GM12873 (cell line): ENCODE results near the gene PRLH.

Experiments used
- TF ChIP-seq, protein P1 (sequence below): IDR thresholded peaks from 2 replicates; pipeline ENCODE4 v1.5.1; 2012; ENCODE audit warnings: low read depth, mild to moderate bottlenecking, moderate library complexity, low read length, control low read depth; ENCODE audit not compliant: insufficient read depth; ENCODE audit errors: missing control alignments

Gene PRLH

DNA sequence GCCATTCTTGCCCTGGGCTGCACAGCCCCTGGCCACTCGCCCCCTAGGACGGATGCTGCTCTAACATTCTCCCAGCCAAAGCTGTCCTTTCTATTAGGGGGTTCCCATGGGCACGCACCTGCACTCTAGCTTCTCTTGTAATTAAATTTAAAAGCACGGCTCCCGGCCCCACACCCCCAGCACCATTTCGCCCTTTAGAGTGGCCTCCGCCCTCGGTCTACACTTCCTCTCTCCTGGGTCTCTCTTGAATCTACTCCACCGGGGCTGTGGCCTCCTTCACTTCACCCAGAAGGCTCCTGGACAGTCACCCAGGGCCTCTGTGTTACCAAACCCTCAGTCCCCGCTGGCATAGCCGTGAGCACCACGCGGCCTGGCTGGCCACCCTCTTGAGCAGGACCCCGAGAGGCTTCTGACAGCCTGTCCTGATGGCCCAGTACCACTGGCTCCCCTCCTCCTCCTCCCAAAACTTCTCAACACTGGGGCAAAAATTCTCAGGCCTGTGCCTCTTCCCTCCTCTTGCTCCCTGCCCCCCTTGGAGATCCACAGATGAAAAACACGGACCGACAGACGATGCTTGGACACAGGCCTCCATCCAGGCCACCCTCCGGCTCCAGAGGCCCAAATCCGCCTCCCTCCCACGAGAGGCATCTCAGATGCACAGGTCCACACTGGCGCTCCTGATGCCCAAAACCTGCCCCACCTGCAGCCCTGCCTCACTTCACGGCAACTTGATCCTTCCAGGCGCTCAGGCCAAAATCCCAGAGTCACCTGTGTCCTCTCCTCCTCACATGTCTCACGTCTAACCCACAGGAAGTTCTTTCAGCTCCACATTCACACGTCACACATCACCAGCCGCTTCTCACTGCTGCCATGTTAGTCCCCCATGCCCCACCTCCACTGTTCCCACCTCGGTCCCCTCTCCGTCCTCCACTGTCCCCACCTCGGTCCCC is 31.1 kb downstream of the PRLH start:
- TF ChIP-seq, protein P1, sequence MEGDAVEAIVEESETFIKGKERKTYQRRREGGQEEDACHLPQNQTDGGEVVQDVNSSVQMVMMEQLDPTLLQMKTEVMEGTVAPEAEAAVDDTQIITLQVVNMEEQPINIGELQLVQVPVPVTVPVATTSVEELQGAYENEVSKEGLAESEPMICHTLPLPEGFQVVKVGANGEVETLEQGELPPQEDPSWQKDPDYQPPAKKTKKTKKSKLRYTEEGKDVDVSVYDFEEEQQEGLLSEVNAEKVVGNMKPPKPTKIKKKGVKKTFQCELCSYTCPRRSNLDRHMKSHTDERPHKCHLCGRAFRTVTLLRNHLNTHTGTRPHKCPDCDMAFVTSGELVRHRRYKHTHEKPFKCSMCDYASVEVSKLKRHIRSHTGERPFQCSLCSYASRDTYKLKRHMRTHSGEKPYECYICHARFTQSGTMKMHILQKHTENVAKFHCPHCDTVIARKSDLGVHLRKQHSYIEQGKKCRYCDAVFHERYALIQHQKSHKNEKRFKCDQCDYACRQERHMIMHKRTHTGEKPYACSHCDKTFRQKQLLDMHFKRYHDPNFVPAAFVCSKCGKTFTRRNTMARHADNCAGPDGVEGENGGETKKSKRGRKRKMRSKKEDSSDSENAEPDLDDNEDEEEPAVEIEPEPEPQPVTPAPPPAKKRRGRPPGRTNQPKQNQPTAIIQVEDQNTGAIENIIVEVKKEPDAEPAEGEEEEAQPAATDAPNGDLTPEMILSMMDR: no peak

DNA sequence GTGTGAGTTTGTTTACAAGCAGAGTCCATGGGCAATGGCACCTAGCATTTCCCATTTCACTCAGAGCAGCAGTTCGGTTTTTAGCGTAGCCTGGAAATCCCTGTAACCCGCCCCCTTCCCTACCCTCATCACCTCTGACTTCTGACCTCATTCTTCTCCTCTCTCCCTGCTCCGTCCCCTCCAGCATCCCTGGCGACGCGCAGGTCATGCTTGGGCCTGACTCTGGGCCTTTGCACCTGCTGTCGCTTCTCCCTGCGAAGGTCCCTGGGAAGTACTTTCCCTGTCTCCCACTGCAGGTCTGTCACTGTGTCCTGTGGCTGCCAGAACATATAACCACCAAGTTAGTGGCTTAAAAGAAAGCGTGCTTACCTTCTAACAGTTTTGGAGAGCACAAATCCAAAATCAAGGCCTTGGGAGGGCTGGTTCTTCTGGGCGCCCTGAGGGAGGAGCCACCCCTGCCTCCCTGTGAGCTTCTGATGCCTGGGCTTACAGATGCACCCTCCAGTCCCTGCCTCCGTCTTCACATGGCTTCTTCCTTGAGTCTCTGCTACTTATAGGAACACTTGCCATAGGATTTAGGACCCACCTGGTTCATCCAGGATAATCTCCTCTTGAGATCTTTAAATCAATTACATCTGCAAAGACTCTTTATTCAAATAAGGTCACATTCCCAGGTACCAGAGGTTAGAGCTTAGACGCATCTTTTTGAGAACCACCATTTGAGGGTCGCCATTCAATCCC is 32.3 kb downstream of the PRLH start:
- TF ChIP-seq, protein P1: no peak

DNA sequence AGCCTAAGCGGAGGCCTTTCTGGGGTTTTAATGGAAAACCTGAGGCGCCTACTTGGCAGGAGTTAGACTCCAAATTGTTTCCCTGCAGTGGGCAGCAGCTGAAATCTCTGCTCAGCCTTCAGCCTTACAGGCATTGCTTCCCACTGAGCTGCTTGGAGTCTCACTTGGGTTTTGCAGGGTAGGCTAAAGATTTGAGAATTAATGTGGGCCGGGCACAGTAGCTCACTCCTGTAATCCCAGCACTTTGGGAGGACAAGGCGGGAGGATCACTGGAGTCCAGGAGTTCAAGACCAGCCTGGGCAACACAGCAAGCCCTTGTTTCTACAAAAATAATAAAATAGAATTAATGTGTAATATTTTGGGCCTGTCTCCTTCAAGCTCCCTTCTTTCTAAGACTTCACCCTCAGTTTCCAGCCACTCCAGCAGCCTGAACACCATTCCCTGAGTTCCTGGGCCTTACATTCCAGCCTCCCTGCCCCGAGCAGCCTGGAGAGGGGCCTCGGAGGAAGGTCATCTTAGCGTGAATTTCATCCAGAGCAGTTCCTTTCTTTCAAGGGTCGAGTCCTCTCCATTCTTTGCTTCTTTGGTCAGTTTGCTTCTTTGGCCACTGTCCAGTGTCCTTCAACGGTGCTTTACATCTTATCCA is 33.2 kb downstream of the PRLH start:
- TF ChIP-seq, protein P1: no peak

DNA sequence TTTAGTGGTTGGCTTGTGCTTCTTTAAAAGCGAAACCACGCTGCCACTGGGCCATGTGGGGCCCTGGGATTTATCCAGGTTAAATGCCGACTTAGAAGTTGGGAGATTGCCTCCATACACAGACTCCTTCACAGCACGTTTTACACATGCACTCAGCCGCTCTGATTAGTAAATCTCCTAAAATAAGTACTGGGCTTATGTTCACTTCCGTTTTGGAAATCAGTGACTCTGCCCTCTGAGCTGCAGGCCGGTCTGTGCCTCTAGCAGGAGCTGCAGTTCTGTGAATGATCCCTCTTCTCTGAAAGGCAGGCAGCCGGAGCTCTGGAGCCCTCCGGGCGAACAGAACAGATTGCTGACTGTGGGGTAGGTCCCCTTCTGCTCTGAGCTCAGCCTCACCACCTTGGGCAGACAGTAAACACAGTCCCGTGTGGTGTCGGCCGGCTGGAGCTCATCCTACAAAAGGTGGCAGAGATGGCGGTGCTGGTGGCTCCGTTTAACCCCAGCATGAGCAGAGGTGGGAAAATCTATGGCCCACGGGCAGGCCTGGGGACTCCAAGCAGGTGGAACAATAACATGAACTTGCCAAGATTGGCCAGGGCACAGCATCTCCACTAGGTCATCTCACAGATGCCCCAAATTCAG is 34.0 kb downstream of the PRLH start:
- TF ChIP-seq, protein P1: no peak

DNA sequence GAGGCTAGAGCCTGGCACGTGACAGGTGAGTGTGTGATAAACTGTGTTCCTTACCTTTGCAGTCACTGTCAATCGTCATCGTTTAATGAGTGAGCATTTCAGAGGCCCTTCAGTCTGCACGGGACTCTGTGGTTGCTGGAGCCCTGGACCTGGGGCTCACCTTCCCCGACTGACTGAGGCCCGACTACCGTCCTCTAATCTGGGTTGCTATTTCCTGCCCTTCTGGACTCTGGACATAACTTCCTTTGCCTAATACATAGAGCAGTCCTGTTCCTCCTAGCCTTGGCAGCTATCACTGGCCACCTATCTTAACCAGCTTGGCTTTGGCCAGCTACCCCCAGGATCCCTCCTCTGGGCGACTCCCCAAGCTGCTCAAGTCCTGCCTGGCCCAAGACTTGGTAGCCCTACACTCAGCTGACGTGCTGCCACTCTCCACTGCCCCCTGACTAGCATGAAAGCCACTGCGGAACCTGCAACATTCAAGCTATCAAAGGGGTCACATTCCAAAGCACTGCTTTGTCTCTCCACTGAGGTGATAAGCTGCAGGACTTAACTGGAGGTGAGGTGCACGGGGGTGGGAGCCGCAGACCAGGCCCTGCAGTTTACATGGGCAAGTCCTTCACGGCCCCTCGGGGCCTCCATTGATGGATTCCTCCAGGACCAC is 35.2 kb downstream of the PRLH start:
- TF ChIP-seq, protein P1: no peak

DNA sequence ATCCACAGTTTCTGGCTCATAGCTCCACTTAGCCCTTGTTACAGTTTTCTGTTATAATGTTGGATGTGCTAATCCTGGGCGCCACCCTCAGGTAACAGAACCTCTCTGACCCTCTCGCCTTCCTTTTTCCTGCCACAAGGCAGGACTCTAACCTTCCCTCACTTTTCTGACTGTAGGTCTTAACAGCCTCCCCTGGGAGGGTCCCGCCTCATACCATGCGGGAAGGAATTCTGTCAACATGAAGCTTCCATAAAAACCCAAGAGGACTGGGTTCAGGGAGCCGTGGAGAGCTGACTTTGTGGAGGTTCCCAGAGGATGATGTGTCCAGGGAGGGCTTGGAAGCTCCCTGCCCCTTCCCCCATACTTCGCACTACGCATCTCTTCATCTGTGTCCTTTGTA is 36.0 kb downstream of the PRLH start:
- TF ChIP-seq, protein P1: no peak
